ENCODE results near the gene SERINC4. TPM values are rescaled to one million over a fixed set of nuclear protein-coding genes. Genes with fewer than 3 reads are reported as not detected.
A peak's percentile ranks its signal among the peaks of the same experiment; 100 is the strongest.

Gene SERINC4
- total and polyA plus RNA-seq, 10 of the 15 experiments (the other 5 are each of a cell fraction or from before 2014, with no cell fraction given), result 0.06 to 0.96 (median 0.26) TPM; not detected in 1

DNA sequence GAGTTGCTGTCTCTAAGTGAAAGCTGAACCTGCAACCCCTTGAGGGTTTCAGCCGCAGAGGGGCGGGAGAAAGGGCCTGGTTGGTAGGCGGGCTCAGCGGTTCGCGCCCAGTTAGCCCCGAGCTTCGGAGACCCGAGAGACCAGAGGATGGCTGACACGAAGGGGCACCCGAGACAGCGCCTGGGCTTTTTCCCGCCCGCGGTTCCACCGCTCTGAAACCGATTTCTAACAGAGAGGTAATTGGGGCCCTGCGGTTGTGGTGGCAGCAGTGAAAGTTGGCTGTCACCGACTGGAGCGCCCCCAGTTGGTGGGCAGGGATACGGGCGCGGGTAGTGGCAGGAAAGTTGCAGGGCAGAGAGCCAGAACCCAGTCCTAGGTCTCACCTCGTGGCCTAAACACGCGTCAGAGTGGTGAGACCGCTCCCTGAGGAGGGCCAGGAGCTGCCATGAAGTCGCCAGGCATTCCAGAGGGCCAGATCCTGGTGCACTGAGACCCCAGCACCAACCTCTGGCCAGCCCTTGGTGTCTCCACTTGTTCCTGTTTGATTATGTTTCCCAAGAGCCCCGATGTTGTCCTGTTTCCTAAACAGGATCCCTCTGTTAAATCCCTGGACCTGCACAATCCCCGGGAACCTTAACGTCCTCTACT, 22.6 kb downstream of the SERINC4 start (continued):
- no peak for TF ChIP-seq TARDBP (IDR thresholded peaks at IDR 0.05; ENCODE audit: borderline replicate concordance)
- no peak for TF ChIP-seq KDM1A (IDR thresholded peaks at IDR 0.05; ENCODE audit: borderline replicate concordance)
- peak; percentile 31; the same call in 1 of the 2 replicates for TF ChIP-seq RAD21 (IDR thresholded peaks at IDR 0.05; ENCODE audit: insufficient read depth, low read depth, low read length)
- TF ChIP-seq MEF2B (IDR thresholded peaks at IDR 0.05; ENCODE audit: partially characterized antibody, poor library complexity, severe bottlenecking), result peak; percentile 77
- TF ChIP-seq ZNF217 (IDR thresholded peaks at IDR 0.05), result peak; percentile 77; the same call in 1 of the 2 replicates
- TF ChIP-seq IKZF2 (IDR thresholded peaks at IDR 0.05), result peak; percentile 90 to 94
- TF ChIP-seq ATF7 (IDR thresholded peaks at IDR 0.05; ENCODE audit: low read depth), result peak; percentile 40; the same call in 1 of the 2 replicates
- peak; percentile 27; the same call in 1 of the 2 replicates for TF ChIP-seq NFIC (IDR thresholded peaks at IDR 0.05; ENCODE audit: low read depth, low read length)
- TF ChIP-seq PML (IDR thresholded peaks at IDR 0.05; ENCODE audit: low read length), result 0 out of 2 replicates have a peak, but pooled peaks have one; percentile 62
- TF ChIP-seq TCF3 (IDR thresholded peaks at IDR 0.05; ENCODE audit: borderline replicate concordance, insufficient read depth, low read depth, low read length), result 0 out of 2 replicates have a peak, but pooled peaks have one; percentile 5
- no peak for TF ChIP-seq RELA (IDR thresholded peaks at IDR 0.05; ENCODE audit: borderline replicate concordance, partially characterized antibody)
- TF ChIP-seq MYC (IDR thresholded peaks at IDR 0.05; ENCODE audit: insufficient read depth, insufficient read length, insufficient replicate concordance, low read length, severe bottlenecking), result no peak
- TF ChIP-seq NR2F1 (conservative IDR thresholded peaks at IDR 0.05), result peak; percentile 99
- no peak for TF ChIP-seq PAX8 (IDR thresholded peaks at IDR 0.05)
- TF ChIP-seq, protein P1, sequence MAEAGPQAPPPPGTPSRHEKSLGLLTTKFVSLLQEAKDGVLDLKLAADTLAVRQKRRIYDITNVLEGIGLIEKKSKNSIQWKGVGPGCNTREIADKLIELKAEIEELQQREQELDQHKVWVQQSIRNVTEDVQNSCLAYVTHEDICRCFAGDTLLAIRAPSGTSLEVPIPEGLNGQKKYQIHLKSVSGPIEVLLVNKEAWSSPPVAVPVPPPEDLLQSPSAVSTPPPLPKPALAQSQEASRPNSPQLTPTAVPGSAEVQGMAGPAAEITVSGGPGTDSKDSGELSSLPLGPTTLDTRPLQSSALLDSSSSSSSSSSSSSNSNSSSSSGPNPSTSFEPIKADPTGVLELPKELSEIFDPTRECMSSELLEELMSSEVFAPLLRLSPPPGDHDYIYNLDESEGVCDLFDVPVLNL (IDR thresholded peaks at IDR 0.05; ENCODE audit: low read depth, low read length), result peak; percentile 76
- peak; percentile 95 for TF ChIP-seq NBN (IDR thresholded peaks at IDR 0.05)
- TF ChIP-seq NFYA (IDR thresholded peaks at IDR 0.05; ENCODE audit: borderline replicate concordance, low read depth, low read length), result no peak
- peak; percentile 87 for TF ChIP-seq CBX5 (IDR thresholded peaks at IDR 0.05; ENCODE audit: low read depth)
- no peak for TF ChIP-seq NR2C1 (IDR thresholded peaks at IDR 0.05)
- TF ChIP-seq, protein P2, sequence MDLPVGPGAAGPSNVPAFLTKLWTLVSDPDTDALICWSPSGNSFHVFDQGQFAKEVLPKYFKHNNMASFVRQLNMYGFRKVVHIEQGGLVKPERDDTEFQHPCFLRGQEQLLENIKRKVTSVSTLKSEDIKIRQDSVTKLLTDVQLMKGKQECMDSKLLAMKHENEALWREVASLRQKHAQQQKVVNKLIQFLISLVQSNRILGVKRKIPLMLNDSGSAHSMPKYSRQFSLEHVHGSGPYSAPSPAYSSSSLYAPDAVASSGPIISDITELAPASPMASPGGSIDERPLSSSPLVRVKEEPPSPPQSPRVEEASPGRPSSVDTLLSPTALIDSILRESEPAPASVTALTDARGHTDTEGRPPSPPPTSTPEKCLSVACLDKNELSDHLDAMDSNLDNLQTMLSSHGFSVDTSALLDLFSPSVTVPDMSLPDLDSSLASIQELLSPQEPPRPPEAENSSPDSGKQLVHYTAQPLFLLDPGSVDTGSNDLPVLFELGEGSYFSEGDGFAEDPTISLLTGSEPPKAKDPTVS (IDR thresholded peaks at IDR 0.05; ENCODE audit: low read depth, low read length), result no peak
- TF ChIP-seq, protein P3, sequence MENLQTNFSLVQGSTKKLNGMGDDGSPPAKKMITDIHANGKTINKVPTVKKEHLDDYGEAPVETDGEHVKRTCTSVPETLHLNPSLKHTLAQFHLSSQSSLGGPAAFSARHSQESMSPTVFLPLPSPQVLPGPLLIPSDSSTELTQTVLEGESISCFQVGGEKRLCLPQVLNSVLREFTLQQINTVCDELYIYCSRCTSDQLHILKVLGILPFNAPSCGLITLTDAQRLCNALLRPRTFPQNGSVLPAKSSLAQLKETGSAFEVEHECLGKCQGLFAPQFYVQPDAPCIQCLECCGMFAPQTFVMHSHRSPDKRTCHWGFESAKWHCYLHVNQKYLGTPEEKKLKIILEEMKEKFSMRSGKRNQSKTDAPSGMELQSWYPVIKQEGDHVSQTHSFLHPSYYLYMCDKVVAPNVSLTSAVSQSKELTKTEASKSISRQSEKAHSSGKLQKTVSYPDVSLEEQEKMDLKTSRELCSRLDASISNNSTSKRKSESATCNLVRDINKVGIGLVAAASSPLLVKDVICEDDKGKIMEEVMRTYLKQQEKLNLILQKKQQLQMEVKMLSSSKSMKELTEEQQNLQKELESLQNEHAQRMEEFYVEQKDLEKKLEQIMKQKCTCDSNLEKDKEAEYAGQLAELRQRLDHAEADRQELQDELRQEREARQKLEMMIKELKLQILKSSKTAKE (IDR thresholded peaks at IDR 0.05; ENCODE audit: low read depth, poor library complexity, severe bottlenecking), result peak; percentile 95
- TF ChIP-seq, protein P4, sequence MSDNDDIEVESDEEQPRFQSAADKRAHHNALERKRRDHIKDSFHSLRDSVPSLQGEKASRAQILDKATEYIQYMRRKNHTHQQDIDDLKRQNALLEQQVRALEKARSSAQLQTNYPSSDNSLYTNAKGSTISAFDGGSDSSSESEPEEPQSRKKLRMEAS (IDR thresholded peaks at IDR 0.05; ENCODE audit: low read depth, low read length), result no peak; the same call in none of the 2 replicates
- 0 out of 2 replicates have a peak, but pooled peaks have one; percentile 19 for TF ChIP-seq YY1 (IDR thresholded peaks at IDR 0.05; ENCODE audit: low read depth, low read length)
- TF ChIP-seq SREBF1 (IDR thresholded peaks at IDR 0.05; ENCODE audit: low read length), result no peak
- TF ChIP-seq, protein P5, sequence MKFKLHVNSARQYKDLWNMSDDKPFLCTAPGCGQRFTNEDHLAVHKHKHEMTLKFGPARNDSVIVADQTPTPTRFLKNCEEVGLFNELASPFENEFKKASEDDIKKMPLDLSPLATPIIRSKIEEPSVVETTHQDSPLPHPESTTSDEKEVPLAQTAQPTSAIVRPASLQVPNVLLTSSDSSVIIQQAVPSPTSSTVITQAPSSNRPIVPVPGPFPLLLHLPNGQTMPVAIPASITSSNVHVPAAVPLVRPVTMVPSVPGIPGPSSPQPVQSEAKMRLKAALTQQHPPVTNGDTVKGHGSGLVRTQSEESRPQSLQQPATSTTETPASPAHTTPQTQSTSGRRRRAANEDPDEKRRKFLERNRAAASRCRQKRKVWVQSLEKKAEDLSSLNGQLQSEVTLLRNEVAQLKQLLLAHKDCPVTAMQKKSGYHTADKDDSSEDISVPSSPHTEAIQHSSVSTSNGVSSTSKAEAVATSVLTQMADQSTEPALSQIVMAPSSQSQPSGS (IDR thresholded peaks at IDR 0.05; ENCODE audit: low read length), result 0 out of 2 replicates have a peak, but pooled peaks have one; percentile 19
